GM12891 (cell line): ENCODE data around the gene MSI2.

ENCODE experiments used
- DNase-seq: peaks from one replicate; pipeline ENCODE4 v3.0.0; 2011; ENCODE audit warnings: low spot score; ENCODE audit not compliant: insufficient read length
- FAIRE-seq: peaks from 2 replicates; lab custom pipeline; 2011; peaks lifted over from hg19 to GRCh38; lab: Jason Lieb, UNC
- PAX5 ChIP-seq: IDR thresholded peaks from 2 replicates; pipeline ENCODE4 v1.6.1; 2011; ENCODE audit warnings: low read length, moderate library complexity, mild to moderate bottlenecking; ENCODE audit not compliant: insufficient read depth, severe bottlenecking
- POLR2A ChIP-seq: IDR thresholded peaks from 2 replicates; pipeline ENCODE4 v1.6.1; 2011; ENCODE audit warnings: low read depth, low read length, control low read depth
- POLR2AphosphoS5 ChIP-seq: IDR thresholded peaks from 2 replicates; pipeline ENCODE4 v1.6.1; 2011; ENCODE audit warnings: low read depth, low read length, control low read depth
- POU2F2 ChIP-seq: IDR thresholded peaks from 2 replicates; pipeline ENCODE4 v1.6.1; 2011; ENCODE audit warnings: low read depth, mild to moderate bottlenecking, control low read depth, low read length, moderate library complexity
- SPI1 ChIP-seq: IDR thresholded peaks from 2 replicates; pipeline ENCODE4 v1.6.1; 2011; ENCODE audit warnings: low read depth, low read length, control low read depth
- TAF1 ChIP-seq: IDR thresholded peaks from 2 replicates; pipeline ENCODE4 v1.6.1; 2011; ENCODE audit warnings: low read depth, low read length, control low read depth

Gene MSI2

GRCh38 chr17:57402681-57403180 is 146.4 kb downstream of the MSI2 start:
- FAIRE-seq (no peak), DNase-seq (no peak)
- no peak for TF ChIP-seq SPI1
- no peak for TF ChIP-seq POLR2AphosphoS5
- no peak for TF ChIP-seq TAF1
- TF ChIP-seq POU2F2, result no peak
- no peak for TF ChIP-seq PAX5
- no peak for TF ChIP-seq POLR2A

DNA sequence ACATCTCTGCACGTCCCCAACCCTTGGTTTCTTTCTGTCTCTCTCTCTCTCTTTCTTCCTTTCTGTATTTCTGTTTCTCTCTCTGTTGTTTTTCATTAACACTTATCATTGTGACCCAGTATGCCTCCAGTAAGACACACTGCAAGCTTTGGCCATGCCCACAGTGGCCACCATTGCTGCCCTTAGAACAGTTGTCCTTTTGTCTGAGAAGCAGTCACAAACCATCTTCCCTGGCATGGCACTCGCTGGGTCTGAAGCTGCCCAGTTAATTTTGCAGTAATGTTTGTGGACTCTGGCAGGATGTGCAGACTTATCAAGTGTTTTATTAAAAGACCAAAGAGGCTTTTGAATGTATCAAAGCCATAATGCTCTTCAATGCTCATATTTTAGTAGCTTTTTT is 146.9 kb downstream of the MSI2 start:
- no peak for TF ChIP-seq SPI1
- DNase-seq, result no peak
- FAIRE-seq, result no peak

DNA sequence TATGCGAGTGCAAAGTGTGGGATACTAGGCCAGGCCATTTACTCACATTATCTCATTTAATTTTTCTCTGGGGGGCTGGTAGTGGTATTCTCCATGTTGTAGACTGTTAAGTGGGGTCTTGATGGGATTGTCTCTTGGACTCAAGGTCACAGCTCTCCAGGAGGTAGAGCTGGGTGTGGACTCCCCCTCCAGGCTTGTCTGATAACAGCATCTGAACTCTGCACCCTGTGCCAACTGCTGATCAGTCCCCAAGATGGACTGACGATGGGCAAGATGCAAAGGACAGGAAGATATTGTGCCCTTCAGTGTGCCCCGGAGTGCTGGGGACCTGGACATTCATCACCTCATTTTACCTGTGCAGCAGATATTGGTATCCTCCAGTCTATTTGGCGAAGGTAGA is 147.8 kb downstream of the MSI2 start:
- TF ChIP-seq TAF1 (no peak), POLR2AphosphoS5 (no peak), PAX5 (no peak), POLR2A (no peak), SPI1 (no peak), POU2F2 (no peak)
- DNase-seq (no peak), FAIRE-seq (no peak)

- no peak for DNase-seq
- FAIRE-seq, result no peak
- no peak for TF ChIP-seq POU2F2
- no peak for TF ChIP-seq SPI1
- TF ChIP-seq PAX5, result no peak
- no peak for TF ChIP-seq TAF1
- no peak for TF ChIP-seq POLR2A
- no peak for TF ChIP-seq POLR2AphosphoS5
These were observed 148.6 kb downstream of the MSI2 start for GRCh38 chr17:57404795-57405490.

DNA sequence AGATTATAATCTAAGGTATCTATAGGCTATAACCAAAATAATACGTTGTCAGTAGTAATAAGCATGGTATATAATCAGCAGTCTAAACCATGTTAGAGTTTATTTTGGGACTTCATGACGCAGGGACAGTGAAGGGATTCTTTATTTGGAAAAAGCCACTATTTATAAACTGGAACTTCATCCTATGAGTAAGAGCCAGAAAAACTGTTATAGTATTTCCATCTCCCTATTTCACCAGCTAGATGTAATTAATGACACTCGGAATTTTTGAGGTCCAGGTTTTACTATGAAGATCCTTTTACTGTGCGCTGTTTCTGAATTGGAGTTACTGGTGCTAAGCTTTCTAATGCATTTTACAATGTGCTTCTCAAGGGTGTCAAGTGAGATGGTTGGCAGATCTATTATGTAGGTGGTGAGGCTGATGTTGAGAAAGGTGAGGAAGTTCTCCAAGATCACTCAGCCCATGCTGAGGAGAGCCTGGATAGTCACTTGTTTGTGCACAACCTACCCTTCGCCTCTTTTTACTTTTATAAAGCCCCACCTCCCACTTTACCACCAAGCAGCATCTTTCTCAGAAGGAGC is 149.3 kb downstream of the MSI2 start:
- FAIRE-seq (no peak), DNase-seq (no peak)
- no peak for TF ChIP-seq TAF1
- no peak for TF ChIP-seq POU2F2
- TF ChIP-seq SPI1, result no peak
- TF ChIP-seq POLR2A, result no peak
- TF ChIP-seq PAX5, result no peak
- TF ChIP-seq POLR2AphosphoS5, result no peak

DNA sequence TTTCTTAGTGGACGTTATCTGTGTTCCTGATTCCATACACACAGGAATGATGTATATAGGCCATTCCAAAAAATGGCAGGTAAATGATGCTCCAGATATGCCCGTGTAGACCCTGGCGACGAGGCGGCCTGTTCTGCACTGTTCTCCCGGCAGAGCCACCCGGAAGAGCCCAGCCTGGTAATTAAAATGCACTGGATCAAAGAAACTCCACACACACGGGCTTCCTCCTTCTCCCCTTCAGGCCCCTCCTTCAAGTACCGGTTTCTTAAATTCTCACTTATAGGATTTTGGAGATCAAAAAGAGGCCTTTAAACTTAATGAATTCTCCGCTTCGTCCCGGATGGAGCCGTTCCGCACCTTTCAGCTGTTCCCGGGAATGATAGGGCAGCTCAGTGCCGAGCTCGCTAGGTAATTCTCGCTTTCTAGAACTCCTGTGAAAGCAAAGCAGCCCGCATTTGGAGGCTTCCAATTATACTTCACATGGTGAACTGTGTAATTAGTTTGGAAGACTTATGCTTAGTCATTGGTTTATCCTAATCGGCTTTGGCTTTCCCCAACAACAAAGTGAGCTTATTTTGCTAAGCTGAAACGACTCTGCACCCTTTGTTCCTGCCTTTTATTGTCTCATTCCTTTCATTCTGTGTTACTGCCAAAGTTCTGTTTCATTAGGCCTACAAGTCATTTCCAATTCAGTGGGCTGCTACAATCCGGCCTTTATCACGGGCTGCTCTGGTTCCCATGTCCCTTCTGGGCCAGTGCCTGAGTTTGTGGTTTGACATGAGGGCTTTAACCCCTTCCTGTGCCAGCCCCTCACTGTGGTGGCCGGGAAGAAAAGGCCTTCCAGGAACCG is 150.0 kb downstream of the MSI2 start:
- DNase-seq (no peak), FAIRE-seq (no peak)
- TF ChIP-seq SPI1 (no peak), POU2F2 (no peak), TAF1 (no peak), POLR2AphosphoS5 (no peak)

GRCh38 chr17:57406981-57407286 is 150.6 kb downstream of the MSI2 start:
- DNase-seq (no peak), FAIRE-seq (no peak)
- TF ChIP-seq POU2F2, result no peak
- no peak for TF ChIP-seq TAF1
- TF ChIP-seq POLR2A, result no peak
- no peak for TF ChIP-seq SPI1
- TF ChIP-seq PAX5, result no peak

GRCh38 chr17:57407287-57408070 is 151.2 kb downstream of the MSI2 start:
- FAIRE-seq (no peak), DNase-seq (no peak)
- TF ChIP-seq POLR2AphosphoS5, result no peak
- no peak for TF ChIP-seq SPI1
- no peak for TF ChIP-seq POU2F2
- TF ChIP-seq PAX5, result no peak
- no peak for TF ChIP-seq TAF1
- no peak for TF ChIP-seq POLR2A
